Measurements from ENCODE around the gene PANK4.

- no peak for TF ChIP-seq POLR2A (IDR thresholded peaks at IDR 0.05; ENCODE audit: low read length)
- no peak for TF ChIP-seq GATA1 (IDR thresholded peaks at IDR 0.05; ENCODE audit: low read depth, low read length)
Measured at GRCh38 chr1:2506007-2506860, 20.2 kb downstream of the PANK4 start.

All from erythroblast (primary cell).